Lung microvascular endothelial cell (primary cell): ENCODE results near the gene MYO9B. TPM values are rescaled to one million over a fixed set of nuclear protein-coding genes. Genes with fewer than 3 reads are reported as not detected.
"Not testable (repeated sequence)": the region's sequence is repeated elsewhere in the genome, so short reads cannot be mapped to it uniquely, and the experiment has no call there.

Source experiments
- DNase-seq, 2 donors: peaks; one replicate each; pipeline versions ENCODE4 v3.0.0 to v3.0.0-alpha.2; 2010; ENCODE audit warnings: low read depth in 2 of 2
- total RNA-seq: library from RNA; depleted of rRNA; stranded (reverse); fragments of >200 nt; gene quantifications from 2 replicates; pipeline ENCODE4 v1.2.1, GENCODE V29; 2014

The MYO9B gene
- total RNA-seq, 1 donor from 2014 or later: 36.5 TPM

- no peak for DNase-seq
Observed at GRCh38 chr19:17114414-17114831, 38.8 kb downstream of the MYO9B start.

GRCh38 chr19:17116996-17117702 lies 41.6 kb downstream of the MYO9B start:
- no peak for DNase-seq

GRCh38 chr19:17118957-17119356 lies 43.4 kb downstream of the MYO9B start:
- DNase-seq: no peak

- DNase-seq: no peak
Observed at GRCh38 chr19:17121736-17122293, 46.2 kb downstream of the MYO9B start.

GRCh38 chr19:17123041-17123440 lies 47.5 kb downstream of the MYO9B start:
- no peak for DNase-seq

- no peak for DNase-seq
Observed at GRCh38 chr19:17124025-17124424, 48.4 kb downstream of the MYO9B start.

GRCh38 chr19:17125062-17125727 lies 49.6 kb downstream of the MYO9B start:
- DNase-seq: no peak

GRCh38 chr19:17125728-17126677 lies 50.4 kb downstream of the MYO9B start:
- peak; percentile 47 to 71 for DNase-seq

- no peak for DNase-seq
Observed at GRCh38 chr19:17127671-17128070, 52.1 kb downstream of the MYO9B start.

- DNase-seq: no peak
Observed at GRCh38 chr19:17128403-17128802, 52.8 kb downstream of the MYO9B start.

GRCh38 chr19:17128820-17129219 lies 53.2 kb downstream of the MYO9B start:
- DNase-seq: no peak

GRCh38 chr19:17129377-17129776 lies 53.8 kb downstream of the MYO9B start:
- no peak for DNase-seq

- DNase-seq: peak; percentile 98
Observed at GRCh38 chr19:17135001-17135853, 59.6 kb downstream of the MYO9B start.

- peak; percentile 10 to 21 for DNase-seq
Observed at GRCh38 chr19:17136021-17136420, 60.4 kb downstream of the MYO9B start.

GRCh38 chr19:17136617-17137016 lies 61.0 kb downstream of the MYO9B start:
- DNase-seq: no peak

GRCh38 chr19:17137417-17137816 lies 61.8 kb downstream of the MYO9B start:
- peak in 1 of 2 donors; percentile 17 for DNase-seq

GRCh38 chr19:17138052-17138846 lies 62.7 kb downstream of the MYO9B start:
- not testable (repeated sequence) for DNase-seq

- peak in 1 of 2 donors; percentile 51 for DNase-seq
Observed at GRCh38 chr19:17138937-17139598, 63.5 kb downstream of the MYO9B start.

- not testable (repeated sequence) for DNase-seq
Observed at GRCh38 chr19:17144771-17145170, 69.2 kb downstream of the MYO9B start.
